Spinal cord (tissue), 10 donors: ENCODE results near the gene ATP2B2. TPM values are rescaled to one million over a fixed set of nuclear protein-coding genes. Genes with fewer than 3 reads are reported as not detected.

Experiments
- DNase-seq, 6 donors: peaks; one replicate each; pipeline versions ENCODE4 v3.0.0 to v3.0.0-alpha.2; 2013 to 2015; ENCODE audit warnings: low spot score in 6 of 6, low read depth in 4 of 6
- H3K27ac ChIP-seq: one replicate; pipeline ENCODE4 v1.5.1; 2013; ENCODE audit warnings: low read depth, low read length, control low read depth
- H3K27me3 ChIP-seq: one replicate; pipeline ENCODE4 v1.6.1; 2013; ENCODE audit warnings: low read length; ENCODE audit not compliant: control insufficient read depth, insufficient read depth
- H3K36me3 ChIP-seq: one replicate; pipeline ENCODE4 v1.6.1; 2013; ENCODE audit warnings: low read length; ENCODE audit not compliant: control insufficient read depth, insufficient read depth
- H3K4me1 ChIP-seq: one replicate; pipeline ENCODE4 v1.6.1; 2013; ENCODE audit warnings: low read length; ENCODE audit not compliant: control insufficient read depth, insufficient read depth
- H3K4me3 ChIP-seq: one replicate; pipeline ENCODE4 v1.5.1; 2013; ENCODE audit warnings: low read depth, low read length, control low read depth
- H3K9me3 ChIP-seq: one replicate; pipeline ENCODE4 v1.6.1; 2013; ENCODE audit warnings: low read length; ENCODE audit not compliant: control insufficient read depth, insufficient read depth
- WGBS: methylation state at CpG from one replicate; pipeline ENCODE4 v1.1.5; 2013; ENCODE audit warnings: missing lambda C conversion rate; ENCODE audit not compliant: insufficient coverage; 5-methylcytosine and 5-hydroxymethylcytosine counted together
- polyA plus RNA-seq, 2 donors: library from polyadenylated mRNA; unstranded; fragments of 120-200 nt; gene quantifications; one replicate each; pipeline ENCODE4 v1.2.1, GENCODE V29; 2013; ENCODE audit not compliant: insufficient read length in 2 of 2
- total RNA-seq, 2 donors: library from RNA; depleted of rRNA in 1 of 2; stranded (reverse); fragments of 120-200 nt in 1 of 2; fragments of >200 nt in 1 of 2; gene quantifications; one replicate each; pipeline versions ENCODE4 v1.2.3 to v1.2.4, GENCODE V29; 2013 to 2014
- donor health status: healthy.

Gene ATP2B2
- total and polyA plus RNA-seq, 4 donors: 25.2 to 94.5 (median 80.4) TPM

DNA sequence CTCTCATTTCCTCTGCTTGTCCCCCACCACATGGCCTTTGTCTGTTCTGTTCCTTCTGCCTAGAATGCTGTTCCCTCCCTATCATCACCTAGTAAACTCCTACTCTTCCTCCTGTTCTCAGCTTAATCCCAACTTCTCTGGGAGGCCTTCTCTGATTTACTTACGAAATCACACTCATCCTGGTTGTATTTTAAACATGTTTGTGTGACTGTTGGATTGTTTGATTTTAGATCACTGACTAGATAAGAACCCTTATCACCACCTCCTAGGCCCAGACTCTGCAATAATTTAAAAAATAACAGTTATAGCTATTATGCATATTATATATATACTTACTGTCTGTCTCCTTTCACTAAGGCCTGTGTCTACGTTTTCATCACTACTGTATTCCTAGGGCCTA is 26.1 kb downstream of the ATP2B2 start:
- WGBS: no CpG with 5 or more reads among the region's 2 CpGs
- no peaks in the 10 kb centered on the region for H3K27me3 ChIP-seq
- no peak overlapping the region for H3K27ac ChIP-seq
- peaks cover 18% of the 10 kb centered on the region for H3K36me3 ChIP-seq
- no peak for DNase-seq
- H3K9me3 ChIP-seq: no peaks in the 10 kb centered on the region
- no peaks in the 10 kb centered on the region for H3K4me1 ChIP-seq
- H3K4me3 ChIP-seq: no peak overlapping the region

DNA sequence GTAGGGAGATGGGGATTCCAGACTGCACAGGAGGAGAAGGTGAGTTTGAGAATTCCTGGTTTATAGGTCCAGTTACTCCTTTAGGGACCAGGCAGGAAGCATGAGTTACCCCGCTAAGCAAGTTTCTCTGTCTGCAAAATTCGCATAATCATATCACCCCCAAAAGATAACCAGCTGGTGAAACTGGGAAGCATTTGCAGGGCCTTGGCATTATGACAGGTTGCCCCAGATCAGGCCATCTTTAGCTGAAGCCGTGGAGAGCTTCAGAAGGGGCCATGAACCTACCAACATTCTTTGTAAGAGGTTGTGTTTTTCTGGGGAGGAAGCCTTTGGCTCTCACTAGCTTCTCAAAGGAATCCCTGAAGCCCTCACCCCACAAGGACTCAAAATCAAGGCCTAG is 29.4 kb downstream of the ATP2B2 start:
- H3K4me1 ChIP-seq: peaks cover 4% of the 10 kb centered on the region
- no peaks in the 10 kb centered on the region for H3K9me3 ChIP-seq
- H3K27me3 ChIP-seq: no peaks in the 10 kb centered on the region
- WGBS: no CpG with 5 or more reads among the region's 3 CpGs
- peaks cover 5% of the 10 kb centered on the region for H3K36me3 ChIP-seq
- no peak overlapping the region for H3K4me3 ChIP-seq
- H3K27ac ChIP-seq: no peak overlapping the region
- DNase-seq: no peak

DNA sequence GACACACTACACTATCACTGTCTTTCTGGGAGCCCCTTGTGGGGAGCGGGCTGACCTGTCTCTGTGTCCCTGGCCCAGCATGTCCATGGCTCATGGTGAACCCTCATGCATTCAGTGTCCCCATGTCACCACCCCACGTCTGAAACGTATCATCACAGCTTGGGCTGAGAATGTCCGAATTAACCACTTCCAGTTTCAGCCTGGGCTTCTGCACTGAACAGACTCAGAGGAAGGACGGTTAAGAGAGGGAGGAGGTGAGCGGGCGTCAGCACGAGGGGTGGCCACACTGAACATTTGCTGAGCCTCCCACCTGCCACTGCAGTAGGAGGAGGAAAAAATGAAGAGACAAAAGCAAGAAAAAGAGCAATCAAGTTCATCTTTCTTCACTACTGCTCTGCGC is 30.5 kb downstream of the ATP2B2 start:
- no peak for DNase-seq
- WGBS: 79% methylated on average over 3 of the region's 9 CpGs
- H3K36me3 ChIP-seq: peaks cover 11% of the 10 kb centered on the region
- no peaks in the 10 kb centered on the region for H3K27me3 ChIP-seq
- H3K9me3 ChIP-seq: no peaks in the 10 kb centered on the region
- H3K27ac ChIP-seq: no peak overlapping the region
- peaks cover 10% of the 10 kb centered on the region for H3K4me1 ChIP-seq
- no peak overlapping the region for H3K4me3 ChIP-seq

DNA sequence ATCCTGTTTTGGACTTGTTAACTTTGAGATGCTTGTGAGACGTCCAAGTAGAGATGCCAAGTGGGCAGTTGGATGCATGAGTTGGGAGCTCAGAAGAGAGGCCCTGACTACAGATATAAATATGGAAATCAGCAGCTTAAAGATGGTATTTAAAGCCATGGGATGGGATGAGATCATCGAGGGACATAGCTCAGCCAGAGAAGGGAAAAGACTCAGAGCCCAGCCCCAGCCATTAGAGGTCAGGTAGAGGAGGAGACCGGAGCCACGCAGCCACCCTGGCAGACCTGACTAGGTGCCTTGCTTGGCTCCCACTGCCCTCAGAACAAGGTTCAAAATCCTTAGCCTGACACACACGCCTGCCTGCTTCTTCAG is 31.1 kb downstream of the ATP2B2 start:
- 74% methylated on average over 5 of the region's 5 CpGs for WGBS
- H3K27ac ChIP-seq: no peak overlapping the region
- no peak overlapping the region for H3K4me3 ChIP-seq
- peaks cover 10% of the 10 kb centered on the region for H3K4me1 ChIP-seq
- no peaks in the 10 kb centered on the region for H3K9me3 ChIP-seq
- peak in 1 of 6 donors; percentile 76 for DNase-seq
- H3K27me3 ChIP-seq: no peaks in the 10 kb centered on the region
- H3K36me3 ChIP-seq: peaks cover 11% of the 10 kb centered on the region

DNA sequence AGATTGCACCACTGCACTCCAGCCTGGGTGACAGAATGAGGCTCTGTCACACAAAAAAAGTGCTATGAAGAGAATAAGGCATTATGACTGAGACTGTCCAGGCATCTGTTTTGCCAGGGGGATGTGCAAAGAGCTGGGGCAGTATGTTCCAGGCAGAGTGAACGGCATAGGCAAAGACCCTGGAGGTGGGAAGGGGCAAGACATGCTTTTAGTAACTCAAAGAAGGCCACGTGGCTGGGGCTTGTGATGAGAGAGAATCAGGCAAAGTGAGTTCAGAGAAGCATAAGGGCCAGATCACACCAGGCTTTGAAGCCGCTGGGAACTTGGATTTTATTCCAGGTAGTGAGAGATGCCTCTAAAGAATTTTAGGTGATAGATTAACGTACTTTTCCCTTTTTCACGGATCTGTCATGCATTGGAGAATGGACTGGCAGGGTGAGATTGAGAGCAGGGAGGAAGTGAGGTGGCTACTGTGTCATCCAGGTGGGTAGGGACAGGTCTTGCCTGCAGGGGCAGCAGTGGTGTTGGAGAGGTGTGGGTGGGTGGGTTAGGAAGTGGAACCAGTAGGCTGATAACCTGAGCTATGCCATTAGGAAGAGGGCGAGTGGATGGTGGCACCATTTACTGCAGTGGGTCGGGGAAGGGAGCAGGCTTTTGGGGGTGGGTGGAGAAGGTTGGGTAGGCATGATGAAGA is 31.7 kb downstream of the ATP2B2 start:
- H3K4me1 ChIP-seq: peaks cover 10% of the 10 kb centered on the region
- H3K9me3 ChIP-seq: no peaks in the 10 kb centered on the region
- no peak overlapping the region for H3K4me3 ChIP-seq
- DNase-seq: no peak
- peaks cover 11% of the 10 kb centered on the region for H3K36me3 ChIP-seq
- no peaks in the 10 kb centered on the region for H3K27me3 ChIP-seq
- WGBS: 81% methylated on average over 7 of the region's 7 CpGs
- H3K27ac ChIP-seq: no peak overlapping the region

DNA sequence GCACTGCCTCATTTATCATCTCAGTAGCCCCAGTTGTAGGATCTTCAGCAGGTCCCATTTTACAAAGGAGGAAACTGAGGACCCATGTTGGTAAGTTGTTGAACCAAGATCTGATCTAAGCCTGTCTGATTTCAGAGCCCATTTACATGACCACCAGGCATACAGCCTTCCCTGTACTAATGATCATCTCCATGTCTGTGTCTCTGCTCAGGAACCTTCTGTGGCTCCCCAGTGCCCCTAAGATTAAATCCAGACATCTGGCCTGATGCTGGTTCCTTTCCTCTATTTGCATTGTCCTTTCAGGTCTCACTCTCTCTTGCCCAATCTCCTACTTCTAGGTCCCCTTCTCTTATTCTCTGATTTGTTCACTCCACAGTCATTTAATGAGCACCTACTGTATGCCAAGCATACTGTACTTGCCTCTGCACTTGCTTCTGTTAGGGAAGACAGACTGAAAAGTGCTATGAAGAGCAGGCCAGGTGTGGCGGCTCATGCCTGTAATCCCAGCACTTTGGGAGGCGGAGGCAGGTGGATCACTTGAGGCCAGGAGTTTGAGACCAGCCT is 32.4 kb downstream of the ATP2B2 start:
- H3K4me1 ChIP-seq: peaks cover 17% of the 10 kb centered on the region
- H3K9me3 ChIP-seq: no peaks in the 10 kb centered on the region
- DNase-seq: no peak
- H3K4me3 ChIP-seq: no peak overlapping the region
- H3K36me3 ChIP-seq: peaks cover 14% of the 10 kb centered on the region
- no peaks in the 10 kb centered on the region for H3K27me3 ChIP-seq
- 100% methylated on average over 1 of the region's 2 CpGs for WGBS
- no peak overlapping the region for H3K27ac ChIP-seq

DNA sequence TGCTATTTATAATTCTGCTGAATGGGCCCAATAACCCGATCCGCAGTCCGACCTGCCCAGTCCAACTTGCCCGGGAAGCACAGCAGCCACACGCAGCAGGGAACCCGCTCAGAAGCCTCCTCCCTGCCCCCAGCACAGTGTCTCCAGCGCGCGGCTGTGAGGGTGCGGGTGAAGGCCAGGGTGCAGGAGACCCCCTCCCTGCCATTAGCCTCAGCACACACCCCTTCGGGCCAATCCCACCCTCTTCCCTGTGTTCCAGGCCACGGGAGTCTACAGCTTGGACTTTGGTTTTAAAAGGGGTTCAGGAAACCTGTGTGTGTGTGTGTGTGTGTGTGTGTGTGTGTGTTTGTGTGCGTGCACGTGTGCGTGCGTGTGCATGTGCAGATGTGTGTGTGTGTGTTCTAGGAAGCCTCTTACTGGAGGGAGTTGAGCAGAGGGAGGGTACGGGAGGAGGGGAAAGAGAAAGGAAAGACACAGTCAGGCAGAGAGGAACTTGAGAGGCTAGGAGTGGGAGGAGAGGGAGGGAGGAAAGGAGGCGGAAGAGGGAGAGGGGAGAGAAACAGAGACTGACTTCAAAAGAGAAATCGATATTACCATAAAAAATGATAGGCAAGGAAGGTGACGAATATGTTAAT is 34.2 kb downstream of the ATP2B2 start:
- no peaks in the 10 kb centered on the region for H3K27me3 ChIP-seq
- no peak overlapping the region for H3K27ac ChIP-seq
- no peak overlapping the region for H3K4me3 ChIP-seq
- H3K36me3 ChIP-seq: peaks cover 14% of the 10 kb centered on the region
- no peaks in the 10 kb centered on the region for H3K9me3 ChIP-seq
- WGBS: 13% methylated on average over 15 of the region's 20 CpGs
- peak in 2 of 6 donors; percentile 50 to 53 for DNase-seq
- H3K4me1 ChIP-seq: peaks cover 19% of the 10 kb centered on the region

DNA sequence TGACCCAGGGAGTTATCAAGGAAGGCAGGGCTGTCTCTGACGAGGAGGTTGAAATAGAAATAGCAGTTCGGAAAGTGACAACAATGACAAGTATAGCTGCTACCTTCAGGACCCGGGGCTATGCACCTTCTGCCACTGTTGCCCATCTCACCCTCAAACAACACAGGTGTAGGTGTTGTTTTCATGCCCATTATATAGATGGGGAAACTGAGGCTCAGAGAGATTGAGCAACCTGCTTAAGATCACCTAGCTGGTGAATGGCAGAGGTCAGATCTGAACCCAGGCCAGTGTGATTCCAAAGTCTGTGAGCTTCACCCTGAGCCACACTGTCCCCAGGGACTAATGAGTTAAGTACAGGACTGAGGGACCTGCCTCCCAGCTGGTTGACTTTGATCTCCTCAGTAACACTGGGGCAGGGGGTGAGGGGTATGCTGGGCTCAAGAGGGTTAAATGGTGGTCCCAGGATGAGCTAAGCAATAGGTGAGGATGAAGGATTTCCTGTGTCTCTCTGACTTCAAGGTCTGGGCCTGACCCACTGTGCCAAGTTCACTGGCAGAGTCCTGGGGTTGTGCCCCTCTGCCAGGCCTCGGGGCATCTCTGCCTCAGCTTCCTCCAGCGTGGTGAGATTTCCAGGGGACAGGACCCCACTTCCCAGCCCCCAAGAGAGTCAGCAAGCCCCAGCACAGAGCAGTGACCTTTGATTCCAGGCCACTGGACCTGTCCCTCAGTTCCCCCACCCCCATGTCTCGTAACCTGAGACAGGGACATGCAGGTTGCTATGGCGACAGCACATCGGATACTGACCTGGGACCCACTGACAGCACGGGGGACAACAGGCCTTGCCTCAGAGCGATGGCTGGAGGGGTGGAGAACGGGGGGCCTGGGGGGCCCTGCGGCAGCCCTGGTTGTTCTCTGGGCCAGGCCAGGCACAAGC is 35.0 kb downstream of the ATP2B2 start:
- H3K27me3 ChIP-seq: no peaks in the 10 kb centered on the region
- no peaks in the 10 kb centered on the region for H3K9me3 ChIP-seq
- H3K4me3 ChIP-seq: no peak overlapping the region
- no peak overlapping the region for H3K27ac ChIP-seq
- DNase-seq: no peak
- H3K4me1 ChIP-seq: peaks cover 19% of the 10 kb centered on the region
- H3K36me3 ChIP-seq: peaks cover 14% of the 10 kb centered on the region
- 28% methylated on average over 8 of the region's 12 CpGs for WGBS

DNA sequence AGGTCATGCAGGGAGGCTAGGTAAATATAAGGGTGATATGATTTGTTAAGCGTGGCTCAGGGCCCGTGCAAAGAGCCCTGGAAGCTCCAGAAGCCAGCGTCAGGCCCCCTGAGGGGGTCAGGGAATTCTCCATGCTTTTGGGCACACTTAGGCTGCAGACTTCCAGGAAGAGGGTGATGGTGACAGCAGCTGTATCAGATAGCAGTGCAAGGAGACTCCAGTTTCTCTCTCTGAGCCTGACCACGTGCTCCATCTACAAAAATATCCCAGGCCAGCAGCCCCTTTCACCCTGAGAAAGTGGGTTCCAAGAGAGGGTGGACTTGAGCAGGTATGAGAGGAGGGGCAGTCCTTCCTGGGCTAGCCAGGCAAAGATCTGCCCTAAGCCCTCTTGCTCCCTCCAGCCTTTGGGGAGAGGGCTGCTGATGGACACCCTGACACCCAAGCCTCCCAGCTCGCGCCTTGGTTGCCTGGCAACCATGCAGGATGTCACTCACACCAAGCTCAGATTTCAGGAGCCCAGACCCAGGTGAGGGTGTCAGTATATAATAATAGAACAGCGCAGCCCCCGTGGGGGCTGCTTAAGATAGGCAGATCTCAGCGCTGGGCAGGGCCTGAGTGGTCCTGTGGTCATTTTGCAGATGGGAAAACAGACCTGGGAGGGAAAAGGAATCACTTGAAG is 35.8 kb downstream of the ATP2B2 start:
- no peak for DNase-seq
- Histone ChIP-seq H3K27me3 (no peaks in the 10 kb centered on the region), H3K27ac (no peak overlapping the region), H3K9me3 (no peaks in the 10 kb centered on the region), H3K4me3 (no peak overlapping the region), H3K4me1 (peaks cover 23% of the 10 kb centered on the region), H3K36me3 (peaks cover 10% of the 10 kb centered on the region)
- 64% methylated on average over 6 of the region's 9 CpGs for WGBS
